Breast epithelium (tissue), 3 donors: Measurements from ENCODE around the gene AHSG.

Source experiments
- CTCF ChIP-seq, 3 donors: fragments of 450-650 bp; IDR thresholded peaks; one replicate each; pipeline ENCODE4 v1.5.1; 2016 to 2017; ENCODE audit warnings: antibody characterized with exemption in 3 of 3, mild to moderate bottlenecking in 3 of 3, moderate library complexity in 3 of 3
- POLR2A ChIP-seq: fragments of 450-650 bp; IDR thresholded peaks from one replicate; pipeline ENCODE4 v1.6.1; 2016; ENCODE audit warnings: antibody characterized with exemption, mild to moderate bottlenecking, moderate library complexity
- POLR2AphosphoS5 ChIP-seq, 3 donors: sonication (generic); formaldehyde crosslinking; IDR thresholded peaks; one replicate each; pipeline ENCODE4 v1.6.1; 2017; ENCODE audit warnings: antibody characterized with exemption in 3 of 3

DNA sequence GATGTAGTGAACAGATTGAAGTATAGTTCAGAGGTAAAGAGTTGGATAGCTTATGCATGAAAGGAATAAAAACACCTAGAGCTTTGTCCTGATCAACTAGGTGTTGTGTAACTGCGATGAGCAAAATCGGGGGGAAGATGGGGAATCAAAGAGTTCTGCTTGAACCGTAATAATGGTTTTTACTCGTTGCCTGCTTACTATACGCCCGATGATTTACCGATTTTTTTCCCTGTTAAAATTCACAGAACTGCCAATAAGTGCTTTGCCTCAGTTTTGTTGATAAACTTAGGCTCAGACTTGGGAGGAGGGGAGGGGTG lies 43.1 kb upstream of the AHSG start:
- TF ChIP-seq CTCF (IDR thresholded peaks at IDR 0.05) (no peak), POLR2AphosphoS5 (IDR thresholded peaks at IDR 0.05) (no peak), POLR2A (no peak)
